EH (cell line): Measurements from ENCODE around the gene ADTRP.
"Not testable (repeated sequence)": the region's sequence is repeated elsewhere in the genome, so short reads cannot be mapped to it uniquely, and the experiment has no call there.

Source experiments
- DNase-seq: peaks from one replicate; pipeline ENCODE4 v3.0.0-alpha.2; 2015; ENCODE audit warnings: low read depth

The ADTRP gene

GRCh38 chr6:11803591-11803971 is 25.0 kb upstream of the ADTRP start:
- DNase-seq: no peak

GRCh38 chr6:11802886-11803590 is 24.4 kb upstream of the ADTRP start:
- DNase-seq: no peak

- DNase-seq: not testable (repeated sequence)
These were observed 21.9 kb upstream of the ADTRP start for GRCh38 chr6:11800531-11800930.

- peak; percentile 18 for DNase-seq
These were observed 19.9 kb upstream of the ADTRP start for GRCh38 chr6:11798538-11798937.

GRCh38 chr6:11798096-11798495 is 19.5 kb upstream of the ADTRP start:
- DNase-seq: peak; percentile 64

DNA sequence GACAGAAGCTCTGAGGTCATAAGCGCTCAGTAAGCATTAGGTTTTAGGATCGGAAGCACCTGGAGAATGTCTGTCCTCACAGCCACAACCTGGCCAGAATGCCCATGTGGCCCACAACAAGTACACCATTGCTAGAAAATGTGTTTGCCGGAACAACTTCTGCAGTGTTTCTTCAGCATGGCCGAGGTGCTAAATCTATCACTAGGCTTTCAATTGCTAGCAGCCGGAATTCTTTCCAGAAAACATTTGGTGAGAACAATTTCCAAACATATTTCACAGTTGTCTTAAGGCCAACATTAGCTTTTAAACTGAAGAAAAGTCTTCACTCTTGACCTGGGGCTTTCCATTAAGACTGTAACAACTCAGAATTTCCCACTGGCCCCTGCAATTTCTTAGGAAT is 18.2 kb upstream of the ADTRP start:
- DNase-seq: no peak

GRCh38 chr6:11795403-11795802 is 16.8 kb upstream of the ADTRP start:
- DNase-seq: no peak

GRCh38 chr6:11793277-11793676 is 14.7 kb upstream of the ADTRP start:
- DNase-seq: no peak

DNA sequence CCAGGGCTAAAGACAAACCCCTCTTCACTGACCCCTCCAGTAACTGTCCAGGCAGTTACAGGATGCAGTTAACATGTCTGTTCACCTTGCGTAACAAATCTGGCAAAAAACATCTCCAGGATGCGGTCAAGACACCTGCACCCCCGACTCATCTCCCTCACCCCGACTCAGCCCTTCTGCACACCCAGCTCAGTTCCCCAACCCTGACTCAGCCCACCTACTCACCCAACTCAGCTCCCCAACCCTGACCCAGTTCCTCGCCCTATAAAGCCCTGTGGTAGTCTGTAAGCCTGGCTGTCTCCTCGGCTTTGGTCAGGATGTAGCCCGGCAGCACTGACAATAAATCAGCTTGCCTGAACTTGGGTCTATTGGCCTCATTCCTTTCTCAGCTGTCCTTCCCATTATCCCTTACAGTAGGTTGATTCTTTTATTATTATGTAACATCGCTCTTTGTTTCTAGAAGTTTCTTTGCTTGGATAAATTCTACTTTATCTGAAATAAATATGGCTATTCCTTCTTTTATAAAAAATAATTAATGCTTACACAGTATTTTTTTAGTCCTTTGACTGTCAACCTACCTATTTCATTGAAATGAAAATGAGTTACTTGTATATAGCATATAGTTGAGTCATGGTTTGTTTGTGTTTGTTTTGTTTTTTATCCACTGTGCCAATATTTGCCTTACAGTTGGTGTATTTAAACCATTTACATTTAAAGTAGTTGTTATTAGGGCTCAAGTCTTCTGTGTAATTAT is 12.9 kb upstream of the ADTRP start:
- no peak for DNase-seq

DNA sequence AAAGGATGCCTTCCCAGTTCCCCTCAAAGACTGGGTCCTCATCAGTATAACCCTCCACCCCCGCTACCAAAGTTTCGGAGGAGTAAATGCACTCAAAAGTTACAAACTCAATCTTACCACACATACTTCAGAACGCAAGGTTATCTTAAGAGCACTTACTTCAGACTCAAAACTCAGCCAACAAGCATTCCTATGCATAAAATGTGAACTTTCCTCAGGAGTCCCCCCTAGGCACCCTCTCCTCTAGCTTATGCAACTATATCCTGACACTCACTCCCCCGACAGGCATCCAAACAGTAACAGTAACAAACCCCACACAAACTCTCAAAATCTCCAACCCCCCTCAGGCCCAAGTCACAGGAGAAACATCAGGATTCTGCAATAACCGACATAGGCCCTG is 11.1 kb upstream of the ADTRP start:
- no peak for DNase-seq

DNA sequence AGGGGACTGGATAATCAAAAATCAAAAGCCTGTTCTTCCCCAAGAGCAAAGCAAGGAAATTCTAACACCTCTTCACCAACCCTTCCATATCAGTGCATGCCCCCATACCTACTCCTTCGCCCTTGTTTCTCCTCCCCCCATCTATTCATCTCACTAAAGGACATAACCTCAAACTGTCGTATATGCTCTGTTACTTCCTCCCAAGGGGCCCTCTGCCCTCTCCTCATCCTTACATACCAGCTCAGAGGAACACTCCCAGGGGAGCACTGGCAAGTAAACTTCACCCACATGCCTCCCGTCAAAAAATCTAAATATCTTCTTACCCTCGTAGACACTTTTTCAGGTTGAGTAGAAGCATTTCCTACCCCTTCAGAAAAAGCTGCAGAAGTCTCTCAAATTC is 9.4 kb upstream of the ADTRP start:
- DNase-seq: no peak

DNA sequence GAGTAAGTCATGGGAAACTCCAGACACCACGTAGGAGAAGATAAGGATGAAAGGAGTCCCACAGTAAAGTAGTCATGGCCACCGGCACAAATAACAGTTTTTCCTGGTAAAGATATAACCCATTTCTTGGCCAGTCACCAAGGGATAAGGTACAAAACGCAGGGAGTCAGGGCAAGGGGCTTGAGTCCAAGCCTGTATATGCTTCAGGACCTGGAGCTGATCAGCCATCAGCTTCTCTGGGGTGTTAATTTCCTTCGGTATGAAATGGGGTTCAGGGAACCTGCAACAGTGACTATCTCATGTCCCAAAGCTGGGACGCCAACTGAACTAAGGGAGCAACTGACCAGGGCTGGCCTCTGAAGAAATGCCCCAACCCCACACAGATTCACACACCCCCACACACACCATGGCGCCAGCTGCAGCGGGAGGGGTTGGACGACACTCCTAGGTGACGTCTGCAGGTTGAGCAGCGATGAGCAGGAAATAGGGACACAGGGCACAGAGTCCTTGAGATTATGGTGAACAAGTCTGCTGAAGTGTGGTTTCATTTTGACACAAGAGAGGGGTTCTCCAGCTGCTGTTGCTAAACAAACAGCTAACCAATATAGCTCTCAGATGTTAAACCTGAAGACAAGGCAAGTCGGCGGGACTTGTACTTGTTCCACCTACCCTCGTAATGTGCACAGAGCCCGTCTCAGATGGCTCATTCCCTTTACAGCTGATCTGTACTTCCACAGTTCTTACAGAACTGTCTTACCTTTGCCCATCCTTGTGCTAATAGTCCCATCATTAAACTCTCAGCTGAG is 7.4 kb upstream of the ADTRP start:
- no peak for DNase-seq

DNA sequence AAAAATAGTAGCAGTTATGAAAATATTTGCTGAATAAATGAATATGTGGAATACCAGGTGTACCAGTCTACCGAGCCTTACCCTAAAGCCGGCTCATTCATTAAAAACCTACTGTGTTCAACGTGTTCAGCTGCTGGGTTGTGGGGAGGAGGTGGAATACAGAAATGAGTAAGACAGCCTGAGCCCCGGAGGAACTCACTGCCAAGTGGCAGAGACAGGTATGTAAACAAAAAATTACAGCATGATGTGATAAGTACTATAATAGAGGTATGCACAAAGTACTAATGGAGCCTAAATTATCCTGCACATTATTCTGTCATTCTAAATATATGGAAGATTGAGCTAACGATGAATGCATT is 6.8 kb upstream of the ADTRP start:
- DNase-seq: no peak

GRCh38 chr6:11784341-11784740 is 5.7 kb upstream of the ADTRP start:
- DNase-seq: no peak

GRCh38 chr6:11783524-11784064 is 5.0 kb upstream of the ADTRP start:
- no peak for DNase-seq

GRCh38 chr6:11782524-11782923 is 3.9 kb upstream of the ADTRP start:
- no peak for DNase-seq

GRCh38 chr6:11780097-11780428 is 1.5 kb upstream of the ADTRP start:
- no peak for DNase-seq

- DNase-seq: no peak
These were observed 910 bp upstream of the ADTRP start for GRCh38 chr6:11779329-11780096.

- no peak for DNase-seq
These were observed 567 bp downstream of the ADTRP start for GRCh38 chr6:11778036-11778435.

DNA sequence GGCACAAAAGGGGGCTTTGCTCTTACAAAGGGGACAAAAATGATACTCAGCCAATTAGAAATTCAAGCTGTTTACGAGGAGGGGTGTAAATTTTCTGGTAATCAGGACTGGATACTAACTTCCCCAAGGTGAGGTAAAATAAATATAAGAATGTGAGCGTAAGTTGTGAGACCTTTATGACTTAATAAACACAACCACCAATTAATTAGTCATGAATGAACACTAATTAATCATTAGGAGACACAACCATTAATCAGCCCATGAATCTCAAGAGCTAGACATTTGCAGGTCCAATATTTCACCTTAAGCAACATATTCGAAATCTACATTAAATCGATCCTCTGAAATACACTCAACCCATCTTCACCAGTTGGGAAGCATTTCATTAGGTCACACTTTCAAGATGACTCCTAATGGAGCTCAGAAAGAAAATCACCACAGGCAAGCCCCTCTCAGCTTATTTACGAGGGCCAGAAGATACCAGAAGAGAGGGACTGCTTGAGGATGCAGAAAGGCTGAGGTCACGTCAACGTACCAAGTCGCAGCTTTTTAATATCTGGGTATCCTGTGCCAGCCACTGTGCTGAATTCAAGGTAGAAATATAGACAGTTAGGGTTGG is 2.7 kb downstream of the ADTRP start:
- no peak for DNase-seq

DNA sequence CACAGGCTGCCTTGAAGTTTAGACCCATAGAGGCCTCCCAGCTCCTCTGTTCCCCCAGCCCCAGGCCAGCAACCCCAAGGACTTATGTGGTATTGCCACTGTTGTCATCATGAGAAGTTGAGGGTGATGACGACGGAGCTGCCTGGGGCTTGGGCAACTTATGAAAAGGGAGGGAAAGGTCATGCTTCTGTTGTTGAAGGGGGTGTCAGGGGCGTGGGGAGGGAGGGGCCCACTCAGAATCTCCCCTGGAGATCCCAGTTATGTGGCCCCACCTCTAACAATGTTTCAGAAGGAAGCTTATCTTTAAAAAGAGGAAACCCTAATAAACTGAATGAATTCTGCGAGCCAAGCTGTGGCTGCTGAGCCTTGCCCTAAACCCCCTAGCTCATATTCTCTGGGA is 4.2 kb downstream of the ADTRP start:
- no peak for DNase-seq

DNA sequence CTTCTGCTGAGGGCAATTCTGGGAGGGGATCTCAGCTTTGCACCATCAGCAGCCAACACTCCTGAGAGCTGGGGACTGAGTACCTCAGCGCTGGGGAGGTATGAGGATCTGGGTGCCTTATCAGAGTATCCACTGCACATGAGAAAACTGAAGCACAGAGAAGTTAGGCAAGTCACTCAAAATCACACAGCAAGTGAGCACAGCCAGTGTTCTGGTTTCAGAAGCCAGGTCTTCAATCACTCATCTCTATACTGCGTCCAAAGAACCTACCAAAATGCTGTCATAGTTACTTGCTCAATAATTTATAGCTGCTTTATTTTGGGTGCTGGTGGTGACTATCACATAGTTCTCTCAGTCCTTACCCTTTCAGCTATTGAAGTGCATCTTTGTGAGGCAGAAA is 5.0 kb downstream of the ADTRP start:
- no peak for DNase-seq
